ENCODE measurements around the gene FRYL. TPM values are rescaled to one million over a fixed set of nuclear protein-coding genes. Genes with fewer than 3 reads are reported as not detected.
"Not testable (repeated sequence)": the region's sequence is repeated elsewhere in the genome, so short reads cannot be mapped to it uniquely, and the experiment has no call there.

Gene FRYL
- total RNA-seq, 1 donor from 2014 or later: 96.3 TPM

GRCh38 chr4:48785302-48785701 is 5.2 kb upstream of the FRYL start:
- no peak for DNase-seq

GRCh38 chr4:48781968-48782367 is 1.9 kb upstream of the FRYL start:
- no peak for DNase-seq

GRCh38 chr4:48780865-48781214 is 761 bp upstream of the FRYL start:
- no peak for DNase-seq

- no peak for DNase-seq
Observed at GRCh38 chr4:48779095-48779997, 733 bp downstream of the FRYL start.

- DNase-seq: peak; percentile 11
Observed at GRCh38 chr4:48778431-48779094, 1.5 kb downstream of the FRYL start.

- no peak for DNase-seq
Observed at GRCh38 chr4:48777739-48778138, 2.3 kb downstream of the FRYL start.

- DNase-seq: no peak
Observed at GRCh38 chr4:48774760-48775710, 5.0 kb downstream of the FRYL start.

- no peak for DNase-seq
Observed at GRCh38 chr4:48772556-48772955, 7.5 kb downstream of the FRYL start.

GRCh38 chr4:48767055-48767929 is 12.8 kb downstream of the FRYL start:
- DNase-seq: no peak

GRCh38 chr4:48766131-48766792 is 13.8 kb downstream of the FRYL start:
- no peak for DNase-seq

- no peak for DNase-seq
Observed at GRCh38 chr4:48762408-48762807, 17.7 kb downstream of the FRYL start.

GRCh38 chr4:48761286-48761685 is 18.8 kb downstream of the FRYL start:
- DNase-seq: no peak

GRCh38 chr4:48758703-48759102 is 21.4 kb downstream of the FRYL start:
- DNase-seq: not testable (repeated sequence)

GRCh38 chr4:48756689-48757220 is 23.3 kb downstream of the FRYL start:
- no peak for DNase-seq

- no peak for DNase-seq
Observed at GRCh38 chr4:48755281-48755680, 24.8 kb downstream of the FRYL start.

- no peak for DNase-seq
Observed at GRCh38 chr4:48753159-48753558, 26.9 kb downstream of the FRYL start.

GRCh38 chr4:48752726-48753125 is 27.4 kb downstream of the FRYL start:
- no peak for DNase-seq

- DNase-seq: no peak
Observed at GRCh38 chr4:48752246-48752645, 27.8 kb downstream of the FRYL start.

- no peak for DNase-seq
Observed at GRCh38 chr4:48748949-48749596, 31.0 kb downstream of the FRYL start.
